Rectal smooth muscle tissue (tissue), 1 donor: ENCODE data around the gene CNTN5.
"Not testable (repeated sequence)": the region's sequence is repeated elsewhere in the genome, so short reads cannot be mapped to it uniquely, and the experiment has no call there.

Source experiments
- H3K27ac ChIP-seq: one replicate; pipeline ENCODE4 v1.7.0; 2013; ENCODE audit warnings: low read depth, low read length, inconsistent platforms
- H3K27me3 ChIP-seq: one replicate; pipeline ENCODE4 v1.7.0; 2013; ENCODE audit warnings: low read length; ENCODE audit not compliant: control insufficient read depth, insufficient read depth
- H3K36me3 ChIP-seq: one replicate; pipeline ENCODE4 v1.7.0; 2013; ENCODE audit warnings: low read length; ENCODE audit not compliant: control insufficient read depth, insufficient read depth
- H3K4me1 ChIP-seq: one replicate; pipeline ENCODE4 v1.7.0; 2013; ENCODE audit warnings: low read length; ENCODE audit not compliant: control insufficient read depth, insufficient read depth
- H3K4me3 ChIP-seq: one replicate; pipeline ENCODE4 v1.7.0; 2013; ENCODE audit warnings: low read length
- H3K9ac ChIP-seq: one replicate; pipeline ENCODE4 v1.7.0; 2013; ENCODE audit warnings: low read length

CNTN5 gene

DNA sequence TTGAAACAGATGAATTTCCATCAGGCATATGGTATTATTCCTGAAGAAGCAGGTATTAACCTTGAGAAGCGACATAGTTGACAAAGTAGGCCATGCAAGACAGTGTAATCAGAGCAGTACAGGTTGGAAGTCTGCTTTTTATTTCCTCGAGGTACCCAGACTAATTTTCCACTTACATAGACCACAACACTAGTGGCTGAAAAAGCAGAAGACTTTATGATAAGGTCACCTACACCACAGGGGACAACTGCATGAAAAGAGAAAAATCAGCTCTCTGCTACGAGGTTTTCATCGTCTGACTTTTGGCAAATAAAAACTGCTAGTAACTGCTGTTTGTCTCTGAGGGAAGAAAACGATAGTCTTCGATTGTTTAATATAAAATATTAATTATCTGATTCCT lies 77.5 kb downstream of the CNTN5 start:
- Histone ChIP-seq H3K27ac (no peak overlapping the region), H3K9ac (no peak overlapping the region), H3K4me3 (no peak overlapping the region), H3K36me3 (no peaks in the 10 kb centered on the region), H3K27me3 (no peaks in the 10 kb centered on the region), H3K4me1 (no peaks in the 10 kb centered on the region)

DNA sequence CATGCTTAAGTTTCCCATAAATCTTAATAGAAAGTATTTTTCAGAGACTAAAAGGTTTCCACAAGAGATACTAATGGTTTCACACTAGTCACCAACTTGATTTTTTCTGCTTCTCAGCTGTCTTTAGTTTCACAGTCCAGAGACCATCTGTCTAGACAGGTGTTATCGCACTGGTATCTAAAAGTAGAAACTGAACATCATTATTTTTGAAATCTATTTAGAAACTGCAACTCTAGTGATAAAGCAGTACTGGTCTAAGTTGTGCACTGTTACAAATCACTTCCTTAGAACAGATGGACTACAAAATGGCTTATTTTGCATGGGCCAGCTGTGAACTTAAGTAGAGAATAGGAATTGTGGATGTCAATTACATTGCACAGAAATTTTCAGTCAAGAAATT lies 78.0 kb downstream of the CNTN5 start:
- Histone ChIP-seq H3K4me1 (no peaks in the 10 kb centered on the region), H3K27ac (no peak overlapping the region), H3K4me3 (no peak overlapping the region), H3K27me3 (no peaks in the 10 kb centered on the region), H3K36me3 (no peaks in the 10 kb centered on the region), H3K9ac (no peak overlapping the region)

DNA sequence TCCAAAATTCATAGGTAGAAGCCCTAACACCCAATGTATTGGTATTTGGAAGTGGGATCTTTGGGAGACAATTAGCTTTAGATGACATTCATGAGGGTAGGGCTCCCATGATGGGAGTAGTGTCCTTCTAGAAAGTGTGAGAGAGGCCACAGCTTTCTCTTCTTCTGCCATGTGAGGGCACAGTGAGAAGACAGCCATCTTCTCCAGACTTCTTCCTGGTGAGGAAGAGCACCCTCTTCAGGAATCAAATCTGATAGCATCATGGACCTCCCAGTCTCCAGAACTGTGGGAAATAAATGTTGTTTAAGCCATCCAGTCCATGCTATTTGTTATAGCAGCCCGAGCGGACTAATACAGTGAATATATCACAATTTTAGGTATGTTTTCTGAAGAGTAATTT lies 96.9 kb downstream of the CNTN5 start:
- Histone ChIP-seq H3K36me3 (no peaks in the 10 kb centered on the region), H3K4me1 (no peaks in the 10 kb centered on the region), H3K27ac (no peak overlapping the region), H3K9ac (no peak overlapping the region), H3K27me3 (no peaks in the 10 kb centered on the region), H3K4me3 (no peak overlapping the region)

DNA sequence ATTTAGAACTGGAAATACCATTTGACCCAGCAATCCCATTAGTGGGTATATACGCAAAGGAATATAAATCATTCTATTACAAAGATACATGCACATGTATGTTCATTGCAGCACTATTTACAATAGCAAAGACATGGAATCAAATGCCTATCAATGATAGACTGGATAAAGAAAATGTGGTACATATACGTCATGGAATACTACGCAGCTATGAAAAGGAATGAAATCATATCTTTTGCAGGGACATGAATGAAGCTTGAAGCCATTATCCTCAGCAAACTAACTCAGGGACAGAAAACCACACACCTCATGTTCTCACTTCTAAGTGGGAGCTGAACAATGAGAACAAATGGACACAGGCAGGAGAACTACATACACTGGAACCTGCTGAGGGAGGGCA lies 113.1 kb downstream of the CNTN5 start:
- H3K4me1 ChIP-seq, result not testable (repeated sequence)

DNA sequence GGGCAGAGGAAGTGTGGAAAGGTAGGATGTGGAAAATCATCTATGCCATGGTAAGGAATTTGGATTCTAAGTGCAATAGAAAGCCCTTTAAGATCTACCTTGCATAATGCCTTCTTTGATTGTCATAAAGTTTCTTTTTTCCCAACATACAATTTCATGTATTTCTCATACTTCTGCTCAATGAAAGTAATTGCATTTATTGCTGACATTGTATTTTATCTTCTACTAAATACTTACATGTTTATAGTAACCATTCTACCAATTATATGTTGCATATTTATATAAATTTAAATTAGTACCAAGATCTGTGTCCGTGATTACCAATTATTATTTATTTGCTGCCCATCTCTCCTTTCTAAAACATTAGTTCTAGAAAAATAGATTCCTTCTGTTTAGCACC lies 114.8 kb downstream of the CNTN5 start:
- Histone ChIP-seq H3K36me3 (no peaks in the 10 kb centered on the region), H3K27me3 (no peaks in the 10 kb centered on the region), H3K4me1 (no peaks in the 10 kb centered on the region), H3K9ac (no peak overlapping the region), H3K27ac (no peak overlapping the region), H3K4me3 (no peak overlapping the region)

More for the DNA sequence above, 113.1 kb downstream of the CNTN5 start:
- H3K36me3 ChIP-seq, H3K27me3 ChIP-seq, H3K9ac ChIP-seq, H3K27ac ChIP-seq, H3K4me3 ChIP-seq: not testable (repeated sequence)

DNA sequence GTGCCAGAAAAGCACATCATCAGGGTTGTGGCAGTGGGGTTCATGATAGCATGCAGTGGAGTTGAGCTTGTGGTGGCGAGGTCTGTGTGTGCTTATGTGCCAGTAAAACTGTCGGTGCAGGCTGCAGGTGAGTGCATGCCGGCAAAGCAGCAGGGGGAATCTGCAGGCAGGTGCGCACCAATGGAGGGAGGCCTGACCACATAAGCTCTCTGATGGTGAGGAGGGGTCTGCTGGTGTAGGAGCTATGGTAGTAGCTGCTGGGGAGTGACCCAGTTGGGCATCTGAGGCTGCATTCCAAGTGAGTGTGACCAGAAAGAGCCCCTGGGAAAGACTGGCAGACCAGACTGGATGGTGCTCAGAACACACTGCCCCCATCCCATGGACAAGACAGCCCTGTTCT lies 121.5 kb downstream of the CNTN5 start:
- no peak overlapping the region for H3K27ac ChIP-seq
- no peak overlapping the region for H3K4me3 ChIP-seq
- no peaks in the 10 kb centered on the region for H3K36me3 ChIP-seq
- H3K9ac ChIP-seq, result no peak overlapping the region
- no peaks in the 10 kb centered on the region for H3K4me1 ChIP-seq
- no peaks in the 10 kb centered on the region for H3K27me3 ChIP-seq

DNA sequence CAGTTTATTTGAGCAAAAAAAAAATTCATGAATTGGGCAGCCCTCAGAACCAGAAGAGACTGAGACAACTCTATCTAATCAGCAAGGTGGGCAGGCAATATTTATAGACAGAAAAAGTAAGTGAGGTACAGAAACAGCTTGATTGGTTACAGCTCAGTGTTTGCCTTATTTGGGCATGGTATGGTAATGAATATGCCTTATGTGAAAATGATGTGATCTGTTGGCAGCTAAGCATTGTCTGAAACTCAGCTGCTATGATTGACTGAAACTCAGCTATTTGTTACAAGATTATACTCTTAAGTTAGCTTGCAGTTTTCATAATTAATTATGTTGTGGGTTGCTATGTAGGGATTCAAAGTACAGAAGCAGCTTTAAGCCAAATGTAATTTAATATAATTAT lies 127.6 kb downstream of the CNTN5 start:
- Histone ChIP-seq H3K27me3 (no peaks in the 10 kb centered on the region), H3K27ac (no peak overlapping the region), H3K4me3 (no peak overlapping the region), H3K36me3 (no peaks in the 10 kb centered on the region), H3K9ac (no peak overlapping the region), H3K4me1 (no peaks in the 10 kb centered on the region)

DNA sequence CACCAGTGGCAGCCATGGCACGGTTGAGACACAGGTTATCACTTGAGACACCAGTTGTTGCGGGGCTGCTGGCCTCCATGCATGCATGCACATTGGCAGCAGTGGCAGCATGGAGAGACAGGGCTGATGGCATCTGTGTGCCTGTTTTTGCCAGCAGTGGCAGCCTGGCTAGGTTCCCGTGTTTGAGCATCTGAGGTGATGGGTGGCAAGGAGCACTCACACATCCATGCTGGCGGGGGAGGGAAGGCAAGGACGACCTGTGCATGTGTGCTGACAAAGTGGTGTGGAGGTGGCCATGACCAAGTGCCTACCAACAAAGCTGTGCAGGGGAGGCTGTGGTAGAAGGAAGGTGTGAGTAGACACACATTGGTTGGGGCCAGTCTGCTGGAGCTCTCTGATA lies 133.5 kb downstream of the CNTN5 start:
- Histone ChIP-seq H3K27ac (no peak overlapping the region), H3K4me1 (no peaks in the 10 kb centered on the region), H3K36me3 (no peaks in the 10 kb centered on the region), H3K4me3 (no peak overlapping the region), H3K27me3 (no peaks in the 10 kb centered on the region), H3K9ac (no peak overlapping the region)

DNA sequence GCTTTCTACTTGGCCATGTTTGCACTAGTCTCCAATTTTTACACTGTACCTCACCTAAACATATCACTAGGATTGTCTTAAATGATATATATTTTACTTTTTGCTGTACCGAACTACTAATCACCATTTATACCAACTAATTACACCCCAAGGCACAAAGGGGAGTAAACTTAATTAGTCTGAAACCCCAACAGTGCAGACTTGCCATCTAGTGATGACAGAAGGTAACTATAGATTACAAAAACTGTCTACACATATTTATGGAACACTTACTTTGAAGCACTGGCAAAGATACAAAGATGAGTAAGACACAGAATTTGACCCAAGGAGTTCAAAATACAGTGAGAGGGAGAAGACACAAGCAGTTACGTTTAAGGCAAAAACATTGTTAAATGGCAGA lies 139.7 kb downstream of the CNTN5 start:
- no peak overlapping the region for H3K9ac ChIP-seq
- H3K27ac ChIP-seq, result no peak overlapping the region
- no peaks in the 10 kb centered on the region for H3K36me3 ChIP-seq
- peaks cover 2% of the 10 kb centered on the region for H3K4me1 ChIP-seq
- no peaks in the 10 kb centered on the region for H3K27me3 ChIP-seq
- H3K4me3 ChIP-seq, result no peak overlapping the region

DNA sequence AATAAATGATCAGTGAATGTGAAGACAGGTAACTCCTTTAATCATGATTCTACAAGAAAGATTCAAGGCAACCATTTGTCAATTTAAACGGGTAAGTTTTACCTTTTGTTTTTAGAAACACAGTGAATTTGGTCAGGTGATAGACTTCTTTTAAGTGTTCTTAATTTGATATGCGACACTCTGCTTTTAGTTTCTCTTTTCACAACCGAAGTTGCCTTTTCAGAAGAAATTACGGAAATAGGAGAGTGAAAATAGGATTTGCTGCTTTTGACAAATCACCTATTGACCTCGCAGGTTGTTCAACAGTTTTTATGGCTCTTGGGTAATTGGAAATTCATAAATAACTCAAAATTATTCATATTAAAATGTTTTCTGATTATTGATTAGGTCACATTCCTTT lies 142.1 kb downstream of the CNTN5 start:
- Histone ChIP-seq H3K27ac (no peak overlapping the region), H3K4me1 (peaks cover 2% of the 10 kb centered on the region), H3K36me3 (no peaks in the 10 kb centered on the region), H3K9ac (no peak overlapping the region), H3K27me3 (no peaks in the 10 kb centered on the region), H3K4me3 (no peak overlapping the region)

DNA sequence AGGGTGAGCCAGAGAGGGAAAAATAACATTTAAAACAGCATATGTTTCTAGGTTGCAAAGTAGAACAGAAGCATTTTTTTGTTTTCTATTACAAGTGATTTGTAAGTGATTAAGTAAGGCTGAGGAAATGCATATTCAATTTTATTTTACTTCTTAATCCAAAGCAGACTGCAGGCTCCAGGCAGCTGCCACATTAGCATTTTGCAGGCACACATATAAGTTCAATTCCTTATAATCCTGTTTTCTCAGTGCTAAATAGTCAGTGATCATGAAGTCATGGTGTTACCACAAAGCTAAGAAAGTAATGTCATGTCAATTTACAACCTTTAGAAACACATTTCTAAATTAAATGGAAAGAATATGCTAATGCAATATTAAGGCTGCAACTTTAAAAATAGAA lies 149.8 kb downstream of the CNTN5 start:
- no peaks in the 10 kb centered on the region for H3K36me3 ChIP-seq

DNA sequence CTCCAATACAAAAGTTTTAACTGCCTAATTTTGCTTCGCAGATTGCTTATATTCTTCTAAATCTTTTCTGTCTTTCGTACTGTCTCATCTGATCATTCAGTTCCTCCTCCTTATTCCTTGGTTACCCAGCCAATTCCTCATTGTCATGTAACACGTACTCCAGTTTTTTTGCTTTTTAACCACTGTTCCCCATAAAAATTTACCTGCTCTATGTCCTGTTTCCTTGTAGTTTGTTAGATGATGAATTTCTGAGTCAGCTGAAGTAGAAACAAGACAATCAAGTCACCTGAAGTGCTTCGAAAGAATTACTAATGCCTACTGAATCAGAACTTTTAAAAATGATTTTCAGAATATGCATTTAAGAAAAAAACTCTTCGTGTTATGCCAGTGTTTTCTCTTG lies 150.6 kb downstream of the CNTN5 start:
- no peaks in the 10 kb centered on the region for H3K27me3 ChIP-seq
- no peak overlapping the region for H3K4me3 ChIP-seq
- H3K9ac ChIP-seq, result no peak overlapping the region
- no peak overlapping the region for H3K27ac ChIP-seq
- no peaks in the 10 kb centered on the region for H3K4me1 ChIP-seq
- H3K36me3 ChIP-seq, result no peaks in the 10 kb centered on the region

More for the DNA sequence above, 149.8 kb downstream of the CNTN5 start:
- H3K9ac ChIP-seq, result no peak overlapping the region
- H3K27me3 ChIP-seq, result no peaks in the 10 kb centered on the region
- H3K27ac ChIP-seq, result no peak overlapping the region
- no peaks in the 10 kb centered on the region for H3K4me1 ChIP-seq
- H3K4me3 ChIP-seq, result no peak overlapping the region

DNA sequence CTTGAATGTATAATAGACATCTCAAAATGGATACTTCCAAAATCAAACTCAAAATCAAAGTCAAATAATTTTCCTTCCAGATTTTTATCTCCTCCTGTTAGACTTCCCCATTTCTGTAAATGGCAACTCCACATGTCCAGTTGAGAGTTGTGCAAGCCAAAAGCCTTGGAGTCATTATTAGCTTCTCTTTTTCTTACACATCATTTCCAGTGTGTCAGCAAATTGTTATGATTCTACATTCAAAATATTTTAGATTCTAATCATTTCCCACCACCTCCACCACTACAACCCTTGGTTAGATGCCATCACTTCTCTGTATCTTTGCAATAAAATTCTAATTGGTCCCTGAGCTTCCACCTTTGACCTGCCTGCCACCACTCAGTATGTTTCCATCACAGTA lies 155.7 kb downstream of the CNTN5 start:
- Histone ChIP-seq H3K27ac (no peak overlapping the region), H3K4me1 (no peaks in the 10 kb centered on the region), H3K4me3 (no peak overlapping the region), H3K36me3 (no peaks in the 10 kb centered on the region), H3K9ac (no peak overlapping the region), H3K27me3 (no peaks in the 10 kb centered on the region)

DNA sequence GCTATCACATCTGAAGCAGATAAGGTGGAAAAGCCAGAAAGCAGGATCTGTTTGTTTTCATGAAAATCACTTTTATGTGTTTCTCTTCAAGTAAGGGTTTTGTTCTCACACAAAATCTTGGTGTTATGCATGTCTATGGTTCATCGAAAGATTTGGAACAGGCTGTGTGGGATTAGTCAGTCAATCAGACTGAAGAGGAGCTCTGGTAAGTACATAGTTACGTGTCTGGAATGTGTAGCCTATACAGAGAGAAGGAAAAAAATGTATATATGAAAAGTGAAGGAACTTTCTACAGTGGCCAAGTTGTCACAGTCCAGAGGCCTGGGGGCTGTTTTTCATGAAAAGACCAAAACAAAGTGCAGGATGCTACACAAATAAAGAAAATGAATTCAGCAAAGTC lies 156.7 kb downstream of the CNTN5 start:
- no peak overlapping the region for H3K9ac ChIP-seq
- H3K36me3 ChIP-seq, result no peaks in the 10 kb centered on the region
- H3K27ac ChIP-seq, result no peak overlapping the region
- no peaks in the 10 kb centered on the region for H3K27me3 ChIP-seq
- no peaks in the 10 kb centered on the region for H3K4me1 ChIP-seq
- no peak overlapping the region for H3K4me3 ChIP-seq
